ENCODE results near the gene EPHA6.

EPHA6 gene

DNA sequence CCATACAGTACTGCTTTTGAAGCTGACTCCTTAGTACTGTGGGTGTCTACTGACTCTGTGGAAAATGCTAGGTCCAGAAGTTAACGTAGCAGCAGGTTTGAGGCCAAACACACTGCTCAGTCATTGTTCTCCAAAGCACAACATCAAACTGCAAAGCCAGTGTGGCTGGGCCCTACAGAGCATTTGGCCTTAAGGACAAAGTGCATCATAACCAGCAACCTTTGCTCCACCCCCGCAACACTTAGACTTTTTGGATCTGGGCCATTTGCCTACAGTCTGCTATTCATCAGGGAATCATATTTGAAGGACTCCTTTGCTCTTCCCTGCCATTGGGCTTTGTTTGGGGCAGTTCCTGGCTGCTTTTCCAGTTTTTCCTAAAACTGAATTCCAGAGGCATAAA, 907.1 kb downstream of the EPHA6 start:
- no peak for DNase-seq

DNA sequence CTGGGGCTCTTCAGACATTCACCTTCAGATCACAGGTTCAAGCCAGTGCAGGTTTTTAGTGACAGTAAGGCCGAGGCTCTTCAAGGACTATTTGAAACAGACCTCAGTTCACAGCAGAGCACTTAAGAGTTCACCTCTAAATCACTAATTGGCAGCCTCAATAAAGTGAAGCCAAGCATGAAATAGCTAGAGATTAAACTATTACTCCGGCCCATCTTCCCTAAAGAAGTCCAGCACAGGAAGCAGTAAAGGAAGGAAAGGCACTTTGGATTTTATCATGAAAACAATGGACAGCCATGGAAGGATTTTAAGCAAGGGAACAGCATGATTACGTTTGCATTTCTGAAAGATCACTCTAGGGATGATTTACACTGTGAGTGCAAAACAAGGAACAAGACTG, 922.5 kb downstream of the EPHA6 start:
- no peak for DNase-seq

DNA sequence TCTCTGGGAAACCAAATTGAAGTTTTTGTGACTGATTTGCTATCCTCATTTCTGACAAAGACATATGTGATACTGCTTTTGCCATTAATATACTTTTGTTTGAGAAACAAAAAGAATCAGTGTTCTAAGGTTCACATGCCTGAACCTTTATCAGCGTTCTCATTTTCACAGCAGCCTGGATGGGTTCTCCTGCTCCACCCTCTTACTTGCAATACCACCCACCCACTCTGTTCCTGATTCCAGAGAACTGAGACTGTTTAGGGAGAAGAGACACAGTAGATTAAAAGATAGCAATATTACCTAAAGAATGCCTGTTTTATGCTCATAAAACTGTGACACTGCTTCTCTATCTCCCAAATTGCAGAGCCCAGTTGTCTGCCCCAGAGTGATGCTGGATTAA, 924.4 kb downstream of the EPHA6 start:
- DNase-seq = no peak

DNA sequence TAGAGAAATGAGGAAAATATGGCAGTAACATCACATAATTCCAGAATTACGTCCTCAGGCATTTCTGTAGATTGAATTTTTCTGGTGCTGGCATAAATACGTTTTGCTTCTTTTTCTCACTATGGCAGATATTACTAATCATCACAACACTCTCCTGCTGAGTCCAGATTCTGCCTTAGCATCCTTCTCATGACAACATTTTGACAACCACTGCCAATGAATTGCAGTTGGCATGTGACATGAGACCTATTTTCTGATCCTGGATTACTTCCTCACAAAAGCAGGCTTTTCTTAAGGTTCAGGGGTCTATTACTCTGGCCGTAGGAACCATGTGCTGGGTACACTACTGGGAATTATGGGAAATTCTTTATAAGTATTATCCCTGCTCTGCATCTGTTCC, 927.6 kb downstream of the EPHA6 start:
- DNase-seq = no peak

DNA sequence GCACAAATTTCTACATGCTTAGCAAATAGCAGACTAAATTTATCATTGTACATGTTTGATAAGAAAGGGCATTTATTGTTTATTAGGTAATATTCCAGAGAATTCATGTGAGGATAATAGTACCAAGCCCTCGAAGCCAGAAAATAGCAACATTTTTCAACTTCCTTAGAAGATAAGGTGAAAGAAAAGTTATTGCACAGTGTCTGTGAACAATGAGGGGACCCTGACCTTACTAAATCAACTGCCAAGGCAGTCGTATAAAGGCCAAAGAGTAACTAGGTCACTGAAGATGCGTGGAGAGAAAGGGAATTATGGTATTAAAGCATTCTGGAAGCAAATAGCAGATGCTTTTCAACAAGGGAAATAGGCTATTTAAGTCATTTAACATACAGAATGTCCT, 929.9 kb downstream of the EPHA6 start:
- no peak for DNase-seq

DNA sequence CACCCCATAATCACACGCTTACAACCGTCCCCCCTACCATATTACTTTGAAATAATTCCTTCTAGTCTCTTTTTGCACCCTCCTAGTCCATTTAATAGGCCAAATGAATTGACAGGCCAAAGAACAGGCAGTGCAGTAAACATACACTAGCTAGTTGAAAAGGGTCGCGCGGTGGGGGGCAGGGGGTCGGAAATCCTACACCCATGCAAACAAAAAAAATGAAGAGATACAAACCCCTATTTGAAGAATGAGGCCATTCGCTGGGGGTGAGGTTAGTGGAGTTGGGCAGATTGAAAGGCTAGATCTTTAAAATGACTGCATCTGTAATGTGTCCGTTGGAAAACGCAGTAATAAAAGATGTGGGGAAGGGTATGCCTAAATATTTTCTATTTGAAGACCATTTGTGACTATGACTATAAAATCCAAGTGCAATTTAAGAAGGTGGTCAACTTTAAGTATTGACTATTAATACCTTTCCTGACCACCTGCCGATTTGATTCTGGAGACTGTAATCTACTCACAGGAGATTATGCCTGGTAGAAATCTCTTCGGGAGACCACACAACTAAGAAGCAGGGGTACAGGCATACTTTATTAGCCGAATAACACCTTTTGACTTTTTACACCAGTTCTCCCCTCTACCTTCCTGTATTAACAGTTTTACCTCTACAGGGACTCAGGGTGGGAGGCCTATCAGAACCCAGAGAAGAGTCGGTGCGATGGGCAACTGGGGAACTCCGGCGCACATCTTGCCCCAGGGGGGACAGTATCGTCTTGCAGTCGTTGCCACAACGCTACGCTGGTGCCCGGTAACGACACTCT, 949.4 kb downstream of the EPHA6 start:
- no peak for DNase-seq

DNA sequence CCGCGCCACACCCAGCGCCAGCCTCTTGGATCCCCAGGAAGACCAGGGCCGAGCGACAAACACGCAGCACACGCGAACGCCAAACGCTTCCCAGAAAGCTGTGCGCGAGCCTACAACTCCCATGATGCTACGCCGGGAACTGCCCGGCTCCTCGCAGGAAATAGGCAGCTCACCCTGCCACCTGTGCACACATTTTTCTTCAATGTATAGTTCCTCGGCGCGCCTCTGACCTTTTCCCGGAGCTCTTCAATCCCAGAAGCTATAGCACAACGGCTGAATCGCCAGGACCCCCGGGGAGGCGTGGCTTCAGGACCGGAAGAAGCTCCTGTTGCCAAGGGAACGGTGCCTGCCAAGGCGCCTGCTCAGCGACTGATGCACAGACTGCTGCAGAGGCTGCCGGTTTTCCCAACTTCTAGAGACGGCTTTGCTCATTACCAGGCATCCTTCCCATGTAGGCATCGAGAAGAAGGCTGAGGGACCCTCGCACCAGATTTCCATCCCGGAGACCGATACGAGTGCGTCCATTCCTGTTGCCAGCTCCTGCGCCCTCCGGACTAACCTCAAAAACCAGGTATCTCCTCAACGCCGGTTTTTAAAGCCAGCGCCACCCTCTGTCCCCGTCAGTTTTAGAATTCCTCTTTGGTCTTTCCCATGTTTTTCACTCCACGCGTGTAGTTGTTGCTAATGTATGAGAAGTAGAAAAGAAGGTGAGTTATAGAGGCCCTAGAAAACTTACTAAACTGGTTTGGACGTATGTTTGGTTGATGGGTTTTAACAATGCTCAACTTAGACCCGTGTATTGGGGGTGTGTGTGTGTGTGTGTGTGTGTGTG, 950.2 kb downstream of the EPHA6 start, which contains the start of gene ARL6:
Gene ARL6, plus strand, starts transcription at position 352 of the 832 bp plus-strand sequence. CDS start 3,350 bp downstream, outside the sequence.
- peak; percentile 88 for DNase-seq

DNA sequence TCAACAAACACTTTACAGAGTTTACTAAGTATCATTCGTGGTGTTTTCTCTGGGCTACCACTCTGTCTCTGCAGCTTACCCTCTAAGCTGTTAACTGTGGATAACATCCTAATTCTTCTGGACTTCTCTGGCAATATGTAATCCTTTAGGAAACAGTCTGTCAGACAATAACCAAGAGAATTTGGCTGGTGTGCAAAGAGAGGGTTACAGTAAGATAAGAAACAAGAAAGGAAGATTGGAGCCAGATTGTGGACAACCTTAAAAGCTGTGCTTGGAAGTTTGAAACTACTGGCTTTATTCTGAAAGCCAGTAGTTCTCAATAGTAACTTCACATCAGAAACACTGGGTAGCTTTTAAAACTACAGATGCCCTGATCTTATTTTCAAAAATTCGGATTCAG, 950.9 kb downstream of the EPHA6 start:
- no peak for DNase-seq

DNA sequence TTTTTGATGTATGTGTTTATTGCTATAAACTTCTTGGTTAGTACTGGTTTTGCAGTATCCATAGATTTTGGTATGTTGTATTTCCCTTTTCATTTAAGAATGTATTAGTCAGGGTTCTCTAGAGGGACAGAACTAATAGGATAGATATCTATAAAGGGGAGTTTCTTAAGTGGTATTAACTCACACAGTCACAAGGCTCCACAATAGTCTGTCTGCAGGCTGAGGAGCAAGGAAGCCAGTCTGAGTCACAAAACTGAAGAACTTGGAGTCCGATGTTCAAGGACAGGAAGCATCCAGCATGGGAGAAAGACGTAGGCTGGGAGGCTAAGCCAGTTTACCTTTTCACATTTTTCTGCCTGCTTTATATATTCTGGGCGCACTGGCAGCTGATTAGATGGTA, 958.5 kb downstream of the EPHA6 start:
- no peak for DNase-seq

DNA sequence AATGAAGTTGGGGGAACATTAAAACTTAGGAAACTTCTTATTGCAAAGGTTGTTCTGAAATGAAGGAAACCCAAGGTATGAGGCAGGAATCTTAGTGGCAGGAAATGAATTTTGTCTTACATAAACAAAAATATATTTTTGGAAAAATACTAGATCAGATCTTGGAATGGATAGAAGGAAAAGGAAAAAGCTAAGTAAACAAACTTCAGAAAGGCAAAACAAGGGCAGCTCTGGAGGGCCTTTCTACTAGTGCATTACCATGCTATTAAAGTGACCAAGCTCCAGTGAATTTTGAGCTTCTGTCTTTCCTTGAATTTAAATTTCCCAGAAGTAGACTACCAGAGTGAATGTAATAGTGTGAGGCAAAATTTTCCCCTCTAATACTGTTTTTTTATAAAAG, 963.8 kb downstream of the EPHA6 start:
- peak; percentile 18 for DNase-seq

DNA sequence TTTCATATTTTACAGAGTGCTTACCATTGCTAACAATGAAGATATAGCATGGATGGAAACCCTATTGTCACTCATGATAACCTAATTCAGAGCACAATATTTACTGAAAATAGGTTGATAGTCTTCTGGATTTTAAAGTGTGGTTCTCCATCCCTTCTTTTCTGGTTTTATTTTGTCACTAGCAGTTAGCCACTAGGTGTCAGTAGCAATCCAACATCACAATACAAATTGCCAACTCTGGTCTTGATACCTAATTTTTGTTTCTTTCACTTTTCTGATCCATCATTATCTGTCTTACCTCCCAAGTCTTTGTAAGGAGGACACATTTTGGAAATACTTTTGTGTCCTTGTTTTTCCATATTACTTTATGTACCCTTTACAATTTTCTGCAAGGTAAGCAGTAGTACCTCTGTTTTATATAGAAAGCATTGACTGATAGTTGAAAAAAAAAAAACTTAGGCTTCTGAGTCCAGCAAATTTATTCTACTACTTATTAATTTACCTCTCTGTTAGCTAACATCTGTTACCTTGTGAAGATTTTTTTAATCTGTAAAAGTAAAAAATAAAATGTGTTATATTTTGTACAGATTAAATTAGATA, 979.1 kb downstream of the EPHA6 start:
- DNase-seq = peak; percentile 53

DNA sequence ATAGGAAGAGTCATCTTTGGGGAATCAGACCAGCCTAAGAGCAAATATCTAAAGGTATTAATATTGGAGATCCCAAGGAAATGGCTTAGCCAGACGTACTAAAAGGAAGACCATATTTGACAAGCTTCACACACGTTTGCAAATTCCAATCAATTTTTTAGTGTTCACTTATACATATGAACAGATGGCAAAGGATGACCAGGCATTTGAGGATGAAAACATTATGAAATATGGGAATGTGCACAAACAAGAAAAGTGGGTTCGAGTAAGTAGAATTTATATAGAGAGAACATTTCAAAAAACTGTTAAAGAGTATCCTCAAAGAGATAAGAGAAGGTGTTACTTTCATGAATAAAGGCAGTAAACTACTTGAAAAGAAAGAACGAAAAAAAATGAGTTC, 981.6 kb downstream of the EPHA6 start:
- no peak for DNase-seq

Measured in HCEC 1CT (cell line).